Esophagus squamous epithelium (tissue), 5 donors: Measurements from ENCODE around the gene ITPA. TPM values are rescaled to one million over a fixed set of nuclear protein-coding genes. Genes with fewer than 3 reads are reported as not detected.

Experiments
- DNase-seq: peaks from one replicate; lab custom pipeline; 2025; lab: John Stamatoyannopoulos, UW
- H3K27ac ChIP-seq, 4 donors: fragments of 200-600 bp; sonication (generic); one replicate each; pipeline ENCODE4 v1.5.1; 2016 to 2019; ENCODE audit warnings: mild to moderate bottlenecking in 1 of 4
- H3K27me3 ChIP-seq, 4 donors: fragments of 200-600 bp; sonication (generic); 1 replicate in 3 of 4; 2 replicates in 1 of 4; pipeline versions ENCODE4 v1.5.1 to v1.6.0; 2017 to 2021; ENCODE audit warnings: antibody characterized with exemption in 1 of 4
- H3K36me3 ChIP-seq, 3 donors: fragments of 200-600 bp; sonication (generic); one replicate each; pipeline ENCODE4 v1.5.1; 2016 to 2019
- H3K4me1 ChIP-seq, 3 donors: fragments of 200-600 bp; sonication (generic); one replicate each; pipeline ENCODE4 v1.5.1; 2017 to 2019
- H3K4me3 ChIP-seq, 4 donors: fragments of 200-600 bp; sonication (generic); 1 replicate in 3 of 4; 2 replicates in 1 of 4; pipeline ENCODE4 v1.5.1; 2016 to 2019; ENCODE audit warnings: mild to moderate bottlenecking in 2 of 4, moderate library complexity in 1 of 4
- H3K9me3 ChIP-seq, 3 donors: fragments of 200-600 bp; sonication (generic); one replicate each; pipeline ENCODE4 v1.5.1; 2016 to 2019
- CTCF ChIP-seq, 6 experiments: fragments of 450-650 bp in 4 of 6; fragments of 200-600 bp in 2 of 6; sonication (generic) in 2 of 6; IDR thresholded peaks; one replicate each; pipeline ENCODE4 v1.5.1; 2016 to 2019; ENCODE audit warnings: antibody characterized with exemption in 6 of 6, mild to moderate bottlenecking in 4 of 6, moderate library complexity in 4 of 6
- POLR2A ChIP-seq, 4 donors: fragments of 450-650 bp; IDR thresholded peaks; one replicate each; pipeline ENCODE4 v1.6.1; 2017; ENCODE audit warnings: antibody characterized with exemption in 4 of 4, mild to moderate bottlenecking in 4 of 4, moderate library complexity in 3 of 4
- WGBS, 2 donors: methylation state at CpG; one replicate each; pipeline ENCODE4 v1.1.5; 2018; 5-methylcytosine and 5-hydroxymethylcytosine counted together
- intact Hi-C: fragments of 100-400 bp; cut with DNase I; formaldehyde crosslinking; loops from one replicate; pipeline ENCODE4 v1.15.0; 2022
- total RNA-seq, 4 donors: library from RNA; depleted of rRNA; stranded (reverse); fragments of >200 nt; gene quantifications; one replicate each; pipeline ENCODE4 v1.1.0, GENCODE V29; 2016
- donor health status: DM: yes; HTN: yes; CAD: no.

ITPA gene
- total RNA-seq, 4 donors from 2014 or later = 47.1 to 54.5 (median 48.7) TPM

GRCh38 chr20:3245156-3245555 lies 35.9 kb downstream of the ITPA start:
- Histone ChIP-seq H3K27ac (no peak overlapping the region), H3K9me3 (no peaks in the 10 kb centered on the region), H3K27me3 (peaks cover 0 to 42% (median 0%) of the 10 kb centered on the region in 4 donors), H3K36me3 (no peaks in the 10 kb centered on the region), H3K4me3 (no peak overlapping the region), H3K4me1 (peaks cover 10 to 27% (median 17%) of the 10 kb centered on the region in 3 donors)
- WGBS, 2 donors = 53 to 68% methylated on average over 2 of the region's 2 CpGs
- intact Hi-C loops = no loop called here
- DNase-seq = no peak
- TF ChIP-seq POLR2A (IDR thresholded peaks at IDR 0.05) (no peak), CTCF (IDR thresholded peaks at IDR 0.05) (no peak)

GRCh38 chr20:3245711-3246110 lies 36.4 kb downstream of the ITPA start:
- peaks cover 0 to 36% (median 0%) of the 10 kb centered on the region in 4 donors for H3K27me3 ChIP-seq
- TF ChIP-seq POLR2A (IDR thresholded peaks at IDR 0.05) = no peak
- TF ChIP-seq CTCF (IDR thresholded peaks at IDR 0.05) = no peak
- WGBS, 2 donors = 41 to 49% methylated on average over 4 of the region's 4 CpGs
- intact Hi-C loops = no loop called here
- peaks cover 10 to 22% (median 15%) of the 10 kb centered on the region in 3 donors for H3K4me1 ChIP-seq
- H3K27ac ChIP-seq = no peak overlapping the region
- DNase-seq = no peak
- no peak overlapping the region for H3K4me3 ChIP-seq
- peaks cover 0 to 2% (median 0%) of the 10 kb centered on the region in 3 donors for H3K36me3 ChIP-seq
- no peaks in the 10 kb centered on the region for H3K9me3 ChIP-seq

- 80 to 90% methylated on average over 1 of the region's 1 CpG for WGBS, 2 donors
- Histone ChIP-seq H3K4me3 (no peak overlapping the region), H3K9me3 (no peaks in the 10 kb centered on the region), H3K4me1 (peaks cover 10 to 17% (median 15%) of the 10 kb centered on the region in 3 donors), H3K36me3 (peaks cover 0 to 10% (median 0%) of the 10 kb centered on the region in 3 donors), H3K27ac (no peak overlapping the region), H3K27me3 (peaks cover 0 to 27% (median 0%) of the 10 kb centered on the region in 4 donors)
- no peak for TF ChIP-seq CTCF (IDR thresholded peaks at IDR 0.05)
- no peak for TF ChIP-seq POLR2A (IDR thresholded peaks at IDR 0.05)
- no peak for DNase-seq
- intact Hi-C loops = no loop called here
Observed at GRCh38 chr20:3246682-3247081, 37.4 kb downstream of the ITPA start.

GRCh38 chr20:3247638-3248037 lies 38.3 kb downstream of the ITPA start:
- peaks cover 0 to 19% (median 0%) of the 10 kb centered on the region in 4 donors for H3K27me3 ChIP-seq
- intact Hi-C loops = no loop called here
- WGBS, 2 donors = 60 to 77% methylated on average over 3 to 4 of the region's 4 CpGs
- peaks cover 0 to 20% (median 0%) of the 10 kb centered on the region in 3 donors for H3K36me3 ChIP-seq
- H3K27ac ChIP-seq = no peak overlapping the region
- no peak overlapping the region for H3K4me3 ChIP-seq
- no peak for DNase-seq
- no peaks in the 10 kb centered on the region for H3K9me3 ChIP-seq
- H3K4me1 ChIP-seq = peaks cover 10 to 25% (median 18%) of the 10 kb centered on the region in 3 donors
- TF ChIP-seq POLR2A (IDR thresholded peaks at IDR 0.05) (no peak), CTCF (IDR thresholded peaks at IDR 0.05) (no peak)

GRCh38 chr20:3248167-3248992 lies 39.1 kb downstream of the ITPA start:
- no peak for TF ChIP-seq POLR2A (IDR thresholded peaks at IDR 0.05)
- no peak for TF ChIP-seq CTCF (IDR thresholded peaks at IDR 0.05)
- Histone ChIP-seq H3K4me1 (peaks cover 10 to 25% (median 18%) of the 10 kb centered on the region in 3 donors), H3K36me3 (peaks cover 0 to 27% (median 0%) of the 10 kb centered on the region in 3 donors), H3K27ac (no peak overlapping the region), H3K9me3 (no peaks in the 10 kb centered on the region), H3K27me3 (peaks cover 0 to 19% (median 0%) of the 10 kb centered on the region in 4 donors), H3K4me3 (peak overlapping the region; percentile 0 to 55 (median 16))
- intact Hi-C loops = no loop called here
- no peak for DNase-seq
- WGBS, 2 donors = 39 to 64% methylated on average over 7 to 8 of the region's 53 CpGs
